Measurements from ENCODE around the gene RNFT2. TPM values are rescaled to one million over a fixed set of nuclear protein-coding genes. Genes with fewer than 3 reads are reported as not detected.

RNFT2 gene
- polyA plus RNA-seq, 1 donor from 2014 or later: 20.6 TPM

DNA sequence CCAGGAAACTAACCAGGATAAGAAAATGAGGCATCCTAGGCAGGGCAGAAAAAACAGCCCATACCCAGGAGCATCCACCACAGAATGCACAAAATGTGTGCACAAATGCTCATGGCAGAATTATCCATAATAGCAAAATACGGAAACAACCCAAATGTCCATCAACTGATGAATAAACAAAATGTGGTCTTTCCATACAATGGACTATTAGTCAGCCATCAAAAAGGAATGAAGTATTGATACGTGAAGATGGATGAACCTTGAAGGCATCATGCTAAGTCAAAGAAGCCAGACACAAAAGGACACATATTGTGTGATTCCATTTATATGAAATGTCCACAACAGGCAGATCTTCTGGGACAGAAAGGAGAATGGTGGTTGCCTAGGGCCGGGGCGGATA is 124.1 kb downstream of the RNFT2 start:
- Histone ChIP-seq H3K4me3 (ENCODE audit: low read length) (no peak overlapping the region), H3K36me3 (ENCODE audit: insufficient read depth, low read length) (no peaks in the 10 kb centered on the region), H4K20me1 (ENCODE audit: insufficient read depth) (no peaks in the 10 kb centered on the region), H3K9me2 (ENCODE audit: insufficient read depth, low read length) (no peaks in the 10 kb centered on the region), H3K9ac (ENCODE audit: low read length) (no peak overlapping the region), H3K9me3 (ENCODE audit: low read length) (no peaks in the 10 kb centered on the region), H3K4me2 (ENCODE audit: low read length) (no peak overlapping the region), H3K27me3 (ENCODE audit: insufficient read depth, low read depth, low read length) (no peaks in the 10 kb centered on the region), H3K27ac (ENCODE audit: low read length) (no peak overlapping the region), H3F3A (ENCODE audit: insufficient read depth, low read length, poor library complexity, severe bottlenecking) (no peaks in the 10 kb centered on the region), H2AFZ (ENCODE audit: low read depth, low read length) (no peak overlapping the region), H3K79me2 (replicated peaks; ENCODE audit: insufficient read depth, low read length) (no peaks in the 10 kb centered on the region)
- no peak for TF ChIP-seq EZH2 (IDR thresholded peaks at IDR 0.05; ENCODE audit: borderline replicate concordance, insufficient read depth, low read length, poor library complexity, severe bottlenecking)
- TF ChIP-seq, protein P1, sequence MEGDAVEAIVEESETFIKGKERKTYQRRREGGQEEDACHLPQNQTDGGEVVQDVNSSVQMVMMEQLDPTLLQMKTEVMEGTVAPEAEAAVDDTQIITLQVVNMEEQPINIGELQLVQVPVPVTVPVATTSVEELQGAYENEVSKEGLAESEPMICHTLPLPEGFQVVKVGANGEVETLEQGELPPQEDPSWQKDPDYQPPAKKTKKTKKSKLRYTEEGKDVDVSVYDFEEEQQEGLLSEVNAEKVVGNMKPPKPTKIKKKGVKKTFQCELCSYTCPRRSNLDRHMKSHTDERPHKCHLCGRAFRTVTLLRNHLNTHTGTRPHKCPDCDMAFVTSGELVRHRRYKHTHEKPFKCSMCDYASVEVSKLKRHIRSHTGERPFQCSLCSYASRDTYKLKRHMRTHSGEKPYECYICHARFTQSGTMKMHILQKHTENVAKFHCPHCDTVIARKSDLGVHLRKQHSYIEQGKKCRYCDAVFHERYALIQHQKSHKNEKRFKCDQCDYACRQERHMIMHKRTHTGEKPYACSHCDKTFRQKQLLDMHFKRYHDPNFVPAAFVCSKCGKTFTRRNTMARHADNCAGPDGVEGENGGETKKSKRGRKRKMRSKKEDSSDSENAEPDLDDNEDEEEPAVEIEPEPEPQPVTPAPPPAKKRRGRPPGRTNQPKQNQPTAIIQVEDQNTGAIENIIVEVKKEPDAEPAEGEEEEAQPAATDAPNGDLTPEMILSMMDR (IDR thresholded peaks at IDR 0.05; ENCODE audit: poor library complexity, severe bottlenecking): no peak
- TF ChIP-seq EP300 (conservative IDR thresholded peaks at IDR 0.05; ENCODE audit: poor library complexity, severe bottlenecking): no peak
- TF ChIP-seq, protein P2, sequence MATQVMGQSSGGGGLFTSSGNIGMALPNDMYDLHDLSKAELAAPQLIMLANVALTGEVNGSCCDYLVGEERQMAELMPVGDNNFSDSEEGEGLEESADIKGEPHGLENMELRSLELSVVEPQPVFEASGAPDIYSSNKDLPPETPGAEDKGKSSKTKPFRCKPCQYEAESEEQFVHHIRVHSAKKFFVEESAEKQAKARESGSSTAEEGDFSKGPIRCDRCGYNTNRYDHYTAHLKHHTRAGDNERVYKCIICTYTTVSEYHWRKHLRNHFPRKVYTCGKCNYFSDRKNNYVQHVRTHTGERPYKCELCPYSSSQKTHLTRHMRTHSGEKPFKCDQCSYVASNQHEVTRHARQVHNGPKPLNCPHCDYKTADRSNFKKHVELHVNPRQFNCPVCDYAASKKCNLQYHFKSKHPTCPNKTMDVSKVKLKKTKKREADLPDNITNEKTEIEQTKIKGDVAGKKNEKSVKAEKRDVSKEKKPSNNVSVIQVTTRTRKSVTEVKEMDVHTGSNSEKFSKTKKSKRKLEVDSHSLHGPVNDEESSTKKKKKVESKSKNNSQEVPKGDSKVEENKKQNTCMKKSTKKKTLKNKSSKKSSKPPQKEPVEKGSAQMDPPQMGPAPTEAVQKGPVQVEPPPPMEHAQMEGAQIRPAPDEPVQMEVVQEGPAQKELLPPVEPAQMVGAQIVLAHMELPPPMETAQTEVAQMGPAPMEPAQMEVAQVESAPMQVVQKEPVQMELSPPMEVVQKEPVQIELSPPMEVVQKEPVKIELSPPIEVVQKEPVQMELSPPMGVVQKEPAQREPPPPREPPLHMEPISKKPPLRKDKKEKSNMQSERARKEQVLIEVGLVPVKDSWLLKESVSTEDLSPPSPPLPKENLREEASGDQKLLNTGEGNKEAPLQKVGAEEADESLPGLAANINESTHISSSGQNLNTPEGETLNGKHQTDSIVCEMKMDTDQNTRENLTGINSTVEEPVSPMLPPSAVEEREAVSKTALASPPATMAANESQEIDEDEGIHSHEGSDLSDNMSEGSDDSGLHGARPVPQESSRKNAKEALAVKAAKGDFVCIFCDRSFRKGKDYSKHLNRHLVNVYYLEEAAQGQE (IDR thresholded peaks at IDR 0.05; ENCODE audit: borderline replicate concordance): no peak
- no peak for TF ChIP-seq RAD21 (conservative IDR thresholded peaks at IDR 0.05)
- no peak for TF ChIP-seq MXI1 (conservative IDR thresholded peaks at IDR 0.05; ENCODE audit: poor library complexity, severe bottlenecking)
- no peak for TF ChIP-seq POLR2AphosphoS5 (IDR thresholded peaks at IDR 0.05)

DNA sequence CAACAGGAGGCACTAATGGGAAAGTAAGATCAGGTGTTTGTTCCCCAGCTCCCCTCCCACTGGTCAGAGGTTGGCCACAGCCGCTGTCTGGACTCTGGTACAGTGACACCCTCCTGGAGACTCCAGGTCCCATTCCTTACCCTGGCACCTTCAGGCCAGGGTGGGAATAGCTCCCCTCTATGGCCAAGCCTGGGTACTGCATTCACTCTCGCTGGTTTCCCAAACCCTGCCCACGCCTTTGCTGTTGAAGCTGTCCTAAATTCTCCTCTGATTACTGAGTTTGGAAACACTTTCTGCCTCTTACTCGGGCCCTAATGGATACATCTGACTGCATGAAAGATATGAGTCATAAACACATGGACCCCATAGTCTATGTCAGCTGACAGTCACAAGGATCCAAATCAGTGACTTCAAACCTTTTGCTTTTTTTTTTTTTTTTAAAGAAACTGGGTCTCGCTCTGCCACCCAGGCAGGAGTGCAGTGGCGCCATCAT is 125.2 kb downstream of the RNFT2 start:
- H3K36me3 ChIP-seq (ENCODE audit: insufficient read depth, low read length): no peaks in the 10 kb centered on the region
- H3K4me3 ChIP-seq (ENCODE audit: low read length): no peak overlapping the region
- no peak overlapping the region for H3K9ac ChIP-seq (ENCODE audit: low read length)
- no peak overlapping the region for H3K4me2 ChIP-seq (ENCODE audit: low read length)
- H3K27me3 ChIP-seq (ENCODE audit: insufficient read depth, low read depth, low read length): no peaks in the 10 kb centered on the region
- no peaks in the 10 kb centered on the region for H3K9me3 ChIP-seq (ENCODE audit: low read length)
- H3K27ac ChIP-seq (ENCODE audit: low read length): no peak overlapping the region
- H4K20me1 ChIP-seq (ENCODE audit: insufficient read depth): no peaks in the 10 kb centered on the region
- no peaks in the 10 kb centered on the region for H3K79me2 ChIP-seq (replicated peaks; ENCODE audit: insufficient read depth, low read length)
- H2AFZ ChIP-seq (ENCODE audit: low read depth, low read length): no peak overlapping the region
- TF ChIP-seq, protein P1 (IDR thresholded peaks at IDR 0.05; ENCODE audit: poor library complexity, severe bottlenecking): no peak
- TF ChIP-seq POLR2AphosphoS5 (IDR thresholded peaks at IDR 0.05): no peak
- TF ChIP-seq, protein P2 (IDR thresholded peaks at IDR 0.05; ENCODE audit: borderline replicate concordance): no peak
- TF ChIP-seq EP300 (conservative IDR thresholded peaks at IDR 0.05; ENCODE audit: poor library complexity, severe bottlenecking): no peak
- no peak for TF ChIP-seq SMC3 (conservative IDR thresholded peaks at IDR 0.05; ENCODE audit: poor library complexity)
- no peaks in the 10 kb centered on the region for H3F3A ChIP-seq (ENCODE audit: insufficient read depth, low read length, poor library complexity, severe bottlenecking)
- H3K9me2 ChIP-seq (ENCODE audit: insufficient read depth, low read length): no peaks in the 10 kb centered on the region

Data from neural cell (in vitro differentiated cells).